HG03571 (cell line): ENCODE measurements around the gene TRIM71.
"Not testable (repeated sequence)": the region's sequence is repeated elsewhere in the genome, so short reads cannot be mapped to it uniquely, and the experiment has no call there.

Experiments
- ATAC-seq: cut with Tn5 transposase; IDR thresholded peaks from one replicate; pipeline ENCODE4 v1.9.1; 2021; ENCODE audit not compliant: unreplicated experiment

TRIM71 gene

DNA sequence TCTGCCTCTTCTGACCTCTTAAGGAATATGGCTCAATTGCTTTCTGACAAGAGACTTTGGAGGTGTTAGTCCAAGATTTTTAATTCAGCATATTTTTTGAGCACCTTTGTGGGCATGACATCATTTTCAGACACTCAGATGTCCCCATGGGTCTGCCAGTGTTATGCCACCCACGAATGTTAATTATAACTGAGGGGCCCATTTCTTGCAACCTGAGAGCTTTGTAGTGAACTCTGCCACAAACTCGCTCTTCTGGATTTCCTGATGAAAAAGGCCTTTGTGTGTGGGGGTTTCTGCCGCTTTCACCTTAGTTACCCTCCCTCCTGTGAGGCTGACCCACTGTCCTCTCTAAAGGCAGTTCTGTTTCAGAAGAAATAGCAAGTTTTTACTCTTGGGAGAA is 69.1 kb downstream of the TRIM71 start:
- no peak for ATAC-seq

DNA sequence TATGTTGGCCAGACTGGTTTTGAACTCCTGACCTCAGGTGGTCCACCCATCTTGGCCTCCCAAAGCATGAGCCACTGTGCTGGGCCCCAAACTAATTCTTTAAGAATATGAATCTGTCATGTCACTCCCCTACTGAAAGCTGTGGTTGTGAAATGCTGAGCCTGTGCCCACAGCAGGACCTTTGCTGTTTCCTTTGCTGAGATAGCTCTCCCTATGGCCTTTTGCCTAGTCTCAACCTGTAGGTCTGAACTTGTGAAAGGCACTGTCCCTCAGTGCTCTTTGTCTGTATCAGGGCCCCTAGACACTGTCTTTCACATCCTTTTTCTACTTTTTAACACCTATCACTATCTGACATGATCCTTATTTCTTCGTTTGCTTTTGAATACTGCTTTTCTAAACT is 70.9 kb downstream of the TRIM71 start:
- ATAC-seq, result peak; percentile 94

DNA sequence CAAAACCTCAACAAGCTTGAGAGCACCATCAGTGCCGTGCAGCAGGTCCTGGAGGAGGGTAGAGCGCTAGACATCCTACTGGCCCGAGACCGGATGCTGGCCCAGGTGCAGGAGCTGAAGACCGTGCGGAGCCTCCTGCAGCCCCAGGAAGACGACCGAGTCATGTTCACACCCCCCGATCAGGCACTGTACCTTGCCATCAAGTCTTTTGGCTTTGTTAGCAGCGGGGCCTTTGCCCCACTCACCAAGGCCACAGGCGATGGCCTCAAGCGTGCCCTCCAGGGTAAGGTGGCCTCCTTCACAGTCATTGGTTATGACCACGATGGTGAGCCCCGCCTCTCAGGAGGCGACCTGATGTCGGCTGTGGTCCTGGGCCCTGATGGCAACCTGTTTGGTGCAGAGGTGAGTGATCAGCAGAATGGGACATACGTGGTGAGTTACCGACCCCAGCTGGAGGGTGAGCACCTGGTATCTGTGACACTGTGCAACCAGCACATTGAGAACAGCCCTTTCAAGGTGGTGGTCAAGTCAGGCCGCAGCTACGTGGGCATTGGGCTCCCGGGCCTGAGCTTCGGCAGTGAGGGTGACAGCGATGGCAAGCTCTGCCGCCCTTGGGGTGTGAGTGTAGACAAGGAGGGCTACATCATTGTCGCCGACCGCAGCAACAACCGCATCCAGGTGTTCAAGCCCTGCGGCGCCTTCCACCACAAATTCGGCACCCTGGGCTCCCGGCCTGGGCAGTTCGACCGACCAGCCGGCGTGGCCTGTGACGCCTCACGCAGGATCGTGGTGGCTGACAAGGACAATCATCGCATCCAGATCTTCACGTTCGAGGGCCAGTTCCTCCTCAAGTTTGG is 72.9 kb downstream of the TRIM71 start:
- no peak for ATAC-seq

DNA sequence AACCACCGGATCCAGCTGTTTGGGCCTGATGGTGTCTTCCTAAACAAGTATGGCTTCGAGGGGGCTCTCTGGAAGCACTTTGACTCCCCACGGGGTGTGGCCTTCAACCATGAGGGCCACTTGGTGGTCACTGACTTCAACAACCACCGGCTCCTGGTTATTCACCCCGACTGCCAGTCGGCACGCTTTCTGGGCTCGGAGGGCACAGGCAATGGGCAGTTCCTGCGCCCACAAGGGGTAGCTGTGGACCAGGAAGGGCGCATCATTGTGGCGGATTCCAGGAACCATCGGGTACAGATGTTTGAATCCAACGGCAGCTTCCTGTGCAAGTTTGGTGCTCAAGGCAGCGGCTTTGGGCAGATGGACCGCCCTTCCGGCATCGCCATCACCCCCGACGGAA is 73.6 kb downstream of the TRIM71 start:
- ATAC-seq, result no peak

DNA sequence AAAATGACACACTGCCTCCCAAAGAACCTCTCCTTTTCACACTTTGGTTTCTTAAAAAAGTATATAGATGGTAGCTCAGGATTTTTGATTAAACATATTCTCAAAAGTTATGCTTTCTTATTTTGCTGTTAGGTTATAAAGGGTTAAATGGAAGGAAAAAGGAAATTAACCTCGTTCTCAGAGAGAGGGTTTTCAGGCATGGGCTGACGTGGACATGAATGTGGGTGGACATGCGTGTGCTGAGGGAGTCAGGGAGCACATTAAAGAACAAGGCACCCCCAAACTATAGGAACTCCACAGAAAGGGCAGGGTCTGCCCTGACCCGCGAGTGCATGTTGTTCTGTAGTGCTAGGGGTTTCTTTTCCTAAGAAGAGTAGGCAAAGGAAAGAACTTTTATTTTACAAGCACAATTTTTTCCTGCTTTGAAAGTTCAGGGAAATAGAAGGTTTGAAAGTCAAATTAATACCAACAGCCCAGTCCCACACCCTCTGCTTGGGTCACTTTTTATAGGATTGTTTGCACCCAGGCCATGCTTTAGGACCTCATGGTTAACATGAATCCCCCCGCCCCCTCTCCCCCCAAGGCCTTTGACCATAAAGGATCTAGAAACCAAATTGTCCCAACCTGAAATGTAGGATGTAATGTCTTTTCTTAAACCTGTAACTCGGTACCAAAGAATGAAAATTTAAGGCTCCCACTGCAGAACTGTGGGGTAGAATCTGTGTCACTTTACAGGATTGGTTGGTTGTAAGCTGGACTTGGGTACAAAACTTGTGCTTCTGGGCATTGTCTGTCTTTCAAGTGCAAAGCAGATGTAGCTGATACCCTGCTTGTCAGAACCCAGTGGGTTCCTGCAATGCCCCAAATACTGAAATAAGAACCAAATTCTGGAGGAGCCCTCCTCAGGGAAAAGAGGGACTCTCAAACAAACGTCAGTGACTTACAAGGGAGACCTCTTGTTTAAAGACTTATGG is 75.1 kb downstream of the TRIM71 start:
- ATAC-seq, result no peak

DNA sequence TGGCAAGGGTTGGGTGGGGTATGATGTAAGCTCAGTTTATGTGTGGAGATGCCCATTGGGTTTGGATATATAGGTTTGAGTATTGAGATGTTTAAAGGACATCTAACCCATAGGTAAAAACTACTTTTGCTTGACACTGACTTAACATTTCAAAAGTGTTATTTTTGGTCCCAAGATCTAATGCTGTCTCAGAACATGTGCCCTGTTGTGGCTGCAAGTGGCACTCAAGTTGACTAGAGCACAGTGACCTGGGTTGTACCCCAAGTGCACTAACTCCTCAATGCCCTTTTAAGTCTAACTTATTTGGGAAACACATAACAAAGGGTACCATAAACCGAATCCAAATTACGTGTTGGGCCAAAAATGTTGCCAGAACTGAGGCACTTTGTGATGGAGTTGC is 77.2 kb downstream of the TRIM71 start:
- ATAC-seq, result no peak

DNA sequence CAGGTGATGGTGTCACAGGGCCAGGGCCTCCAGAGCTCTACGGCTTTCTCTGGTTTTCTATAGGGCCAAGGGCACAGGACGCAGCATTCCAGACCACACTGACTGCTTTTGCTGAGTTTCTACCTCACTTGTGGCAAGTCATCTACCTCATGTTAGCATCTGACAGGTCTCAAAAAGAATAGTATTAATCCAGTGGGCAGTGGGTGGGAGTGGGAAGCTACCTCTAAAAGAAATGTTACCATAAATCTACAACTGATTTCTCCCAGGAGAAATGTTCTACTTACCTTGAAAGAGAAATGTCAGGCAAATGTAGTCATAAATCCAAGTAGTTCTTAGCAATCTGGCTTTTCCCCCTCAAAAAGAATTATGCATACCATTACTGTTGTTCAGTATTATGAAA is 77.9 kb downstream of the TRIM71 start:
- ATAC-seq, result no peak

DNA sequence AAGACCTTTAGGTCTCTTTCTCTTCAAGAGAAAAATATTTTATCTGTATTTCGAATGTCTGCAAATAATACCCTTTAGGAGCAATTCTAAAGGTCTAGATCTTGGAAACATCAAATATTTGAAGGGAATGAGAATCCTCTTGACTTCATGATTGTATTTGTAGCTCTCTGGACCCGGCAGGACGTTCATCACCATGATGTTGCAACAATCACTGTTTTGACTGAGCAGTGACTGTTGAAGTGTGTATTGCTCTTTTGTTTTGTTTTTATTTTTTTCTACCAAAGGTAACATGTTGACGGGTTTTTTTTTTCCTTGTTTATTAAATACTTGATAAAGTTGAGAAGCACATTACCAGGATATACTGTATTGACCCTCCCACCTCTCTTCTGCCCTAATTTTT is 78.3 kb downstream of the TRIM71 start:
- ATAC-seq, result no peak

DNA sequence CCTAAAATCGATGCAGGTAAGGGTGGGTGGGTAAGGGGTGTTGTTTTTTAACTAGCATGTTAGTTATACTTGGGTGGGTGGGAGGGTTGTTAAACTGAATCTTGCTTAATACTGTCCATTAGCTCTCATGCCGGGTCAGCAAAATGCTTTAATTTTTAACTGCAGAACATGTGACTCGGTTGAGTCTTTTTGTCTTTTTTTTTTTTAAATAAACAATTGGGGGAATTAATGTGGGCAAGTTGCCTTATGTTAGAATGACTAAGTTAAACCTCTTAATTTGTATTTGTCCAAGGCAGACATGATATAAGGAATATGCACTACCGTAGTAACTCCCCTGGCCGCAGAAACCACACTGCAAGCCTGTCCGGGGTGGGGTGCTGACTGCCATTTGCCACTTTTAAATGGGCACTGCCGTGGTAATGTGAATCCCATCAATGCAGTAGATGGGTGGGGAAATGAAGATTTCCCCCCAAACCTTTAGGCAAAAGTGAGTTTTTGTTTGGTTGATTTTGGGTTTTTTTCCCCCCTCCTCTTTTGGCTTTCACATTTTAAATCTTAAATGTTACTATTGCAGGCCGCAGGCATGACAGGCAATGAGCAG is 79.3 kb downstream of the TRIM71 start:
- no peak for ATAC-seq

DNA sequence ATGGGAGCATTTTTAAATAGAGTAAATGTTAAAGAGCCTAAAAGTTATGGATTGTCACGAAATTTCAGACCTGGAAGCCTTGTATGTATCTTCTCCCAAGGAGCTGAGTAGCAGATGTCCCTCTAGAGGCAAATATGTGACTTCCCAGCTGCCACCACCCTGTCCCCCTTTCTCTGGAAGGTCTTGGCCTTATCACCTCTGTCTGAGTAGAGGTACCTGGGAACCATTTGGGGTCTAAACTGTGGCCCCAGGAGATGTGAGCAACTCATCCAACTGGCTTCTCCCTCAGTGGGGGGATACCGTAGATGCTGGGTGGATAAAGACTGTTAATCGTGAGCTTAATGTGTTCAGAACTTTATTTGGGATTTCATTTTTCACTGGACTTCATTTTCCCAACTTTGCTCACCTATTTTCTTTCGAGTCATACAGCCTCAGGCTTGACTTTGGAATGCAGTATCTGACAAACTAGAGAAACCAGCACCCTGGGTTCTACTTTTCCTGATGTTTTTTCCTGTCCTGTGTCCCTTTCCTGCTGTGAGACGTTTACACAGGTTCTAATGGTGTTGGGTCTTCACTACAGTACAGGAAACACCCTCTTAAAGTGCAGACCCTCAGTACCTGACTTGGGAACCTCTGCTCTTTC is 80.3 kb downstream of the TRIM71 start:
- no peak for ATAC-seq

DNA sequence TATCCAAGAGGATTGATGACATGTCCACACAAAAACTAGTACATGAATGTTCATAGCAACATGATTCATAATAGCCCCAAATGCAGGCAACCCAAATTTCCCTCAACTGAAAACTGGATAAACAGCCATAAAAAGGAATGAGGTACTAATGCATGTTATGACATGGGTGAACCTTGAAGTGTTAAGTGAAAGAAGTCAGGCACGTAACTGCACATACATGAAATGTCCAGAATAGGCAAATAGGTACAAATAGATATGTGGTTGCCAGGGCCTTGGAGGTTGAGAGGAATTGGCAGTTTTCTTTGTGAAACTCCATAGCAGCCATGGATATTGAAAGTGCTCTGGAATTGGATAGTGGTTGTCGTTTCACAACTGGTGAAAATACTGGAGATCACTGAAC is 81.5 kb downstream of the TRIM71 start:
- no peak for ATAC-seq

DNA sequence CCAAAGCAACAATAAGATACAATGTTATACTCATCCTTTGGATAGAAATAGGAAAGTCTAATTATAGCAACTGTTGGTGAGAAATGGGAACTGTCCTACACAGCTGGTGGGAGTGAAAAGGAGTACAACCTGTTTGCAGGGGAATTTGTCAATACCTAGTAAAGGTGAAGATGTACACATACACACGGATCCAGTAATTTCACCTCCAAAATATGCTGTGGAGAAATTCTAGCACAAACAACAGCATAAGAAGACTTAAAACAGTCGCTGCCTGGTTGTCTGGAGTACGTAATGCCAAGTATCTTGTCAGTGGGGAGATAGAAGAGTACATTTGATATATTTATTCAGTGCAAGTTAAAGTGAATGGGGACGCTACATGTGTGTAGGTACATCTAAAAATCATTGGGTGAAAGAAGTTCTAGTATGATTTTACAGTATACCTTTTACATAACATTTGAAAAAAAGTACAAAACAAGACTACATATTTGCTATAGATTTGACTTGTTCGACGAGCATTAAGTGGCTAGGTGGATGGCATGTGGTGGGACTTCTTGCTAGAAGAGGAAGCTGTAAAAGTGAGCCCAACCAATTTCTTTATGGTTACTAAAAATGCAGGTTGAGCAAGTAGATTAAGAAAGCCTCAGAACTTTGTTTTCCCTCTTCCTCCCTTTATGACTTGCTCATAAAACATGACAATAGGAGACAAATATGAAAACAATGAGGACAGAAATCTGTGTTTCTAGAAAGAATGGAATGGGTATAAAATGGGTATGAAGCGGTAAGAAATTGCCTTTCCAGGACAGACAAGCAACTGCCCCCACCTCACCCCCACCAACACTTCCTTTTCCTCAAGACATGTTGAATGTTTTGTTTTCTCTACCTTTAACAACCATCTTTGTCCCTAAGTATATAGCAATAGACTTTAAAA is 83.5 kb downstream of the TRIM71 start:
- no peak for ATAC-seq

DNA sequence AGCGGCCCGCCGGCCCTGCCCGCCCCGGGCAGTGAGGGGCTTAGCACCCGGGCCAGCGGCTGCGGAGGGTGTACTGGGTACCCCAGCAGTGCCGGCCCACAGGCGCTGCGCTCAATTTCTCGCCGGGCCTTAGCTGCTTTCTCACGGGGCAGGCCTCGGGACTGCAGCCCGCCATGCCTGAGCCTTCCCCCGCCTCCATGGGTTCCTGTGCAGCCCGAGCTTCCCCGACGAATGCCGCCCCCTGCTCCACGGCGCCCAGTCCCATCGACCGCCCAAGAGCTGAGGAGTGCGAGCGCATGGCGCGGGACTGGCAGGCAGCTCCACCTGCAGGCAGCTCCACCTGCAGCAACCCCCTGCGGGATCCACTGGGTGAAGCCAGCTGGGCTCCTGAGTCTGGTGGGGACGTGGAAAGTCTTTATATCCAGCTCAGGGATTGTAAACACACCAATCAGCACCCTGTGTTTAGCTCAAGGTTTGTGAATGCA is 85.1 kb downstream of the TRIM71 start:
- not testable (repeated sequence) for ATAC-seq

DNA sequence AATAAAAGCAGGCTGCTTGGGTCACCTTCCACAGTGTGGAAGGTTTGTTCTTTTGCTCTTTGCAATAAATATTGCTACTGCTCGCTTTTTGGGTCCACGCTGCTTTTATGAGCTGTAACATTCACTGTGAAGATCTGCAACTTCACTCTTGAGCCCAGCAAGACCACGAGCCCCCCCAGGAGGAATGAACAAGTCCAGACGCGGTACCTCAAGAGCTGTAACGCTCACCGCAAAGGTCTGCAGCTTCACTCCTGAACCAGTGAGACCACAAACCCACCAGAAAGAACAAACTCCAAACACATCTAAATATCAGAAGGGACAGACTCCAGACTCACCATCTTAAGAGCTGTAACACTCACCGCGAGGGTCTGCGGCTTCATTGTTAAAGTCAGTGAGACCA is 86.2 kb downstream of the TRIM71 start:
- no peak for ATAC-seq

DNA sequence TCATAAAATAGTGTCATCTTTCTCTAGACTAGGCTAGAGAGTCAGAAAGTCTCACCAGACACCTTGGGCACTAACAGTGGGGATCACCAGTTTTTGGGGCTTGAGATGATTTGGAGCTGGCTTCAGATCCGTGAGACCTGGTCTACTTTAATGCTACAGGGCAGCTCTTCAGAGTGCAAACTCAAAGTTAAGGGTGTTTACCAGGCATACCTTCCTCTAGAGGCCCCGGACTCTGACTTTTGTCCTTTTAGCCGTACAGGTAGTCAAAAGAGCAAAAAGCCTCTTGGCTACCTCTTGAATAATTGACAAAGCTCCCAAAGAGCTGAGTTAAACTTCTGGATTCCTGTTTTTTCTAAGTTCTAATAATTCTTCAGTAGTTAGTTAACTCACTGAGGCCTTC is 92.2 kb downstream of the TRIM71 start:
- no peak for ATAC-seq

DNA sequence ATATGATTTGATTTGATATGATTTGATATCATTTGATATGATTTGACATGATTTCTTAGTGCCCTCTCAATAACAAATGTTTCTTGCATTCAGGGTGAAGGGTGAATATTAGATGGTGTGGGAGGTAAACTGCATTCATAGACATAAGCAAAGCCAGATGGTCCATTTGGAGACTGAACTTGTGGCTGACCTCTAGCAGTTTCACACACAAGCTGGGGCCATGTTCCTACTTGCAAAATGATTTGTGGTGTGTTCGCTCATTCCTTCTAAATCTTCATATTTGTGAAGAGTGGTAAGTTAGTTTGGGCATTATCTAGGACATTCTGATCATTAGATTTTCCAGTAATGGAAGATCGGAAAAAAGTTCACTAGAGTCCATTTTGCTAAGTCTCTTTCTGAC is 93.2 kb downstream of the TRIM71 start:
- ATAC-seq, result no peak

DNA sequence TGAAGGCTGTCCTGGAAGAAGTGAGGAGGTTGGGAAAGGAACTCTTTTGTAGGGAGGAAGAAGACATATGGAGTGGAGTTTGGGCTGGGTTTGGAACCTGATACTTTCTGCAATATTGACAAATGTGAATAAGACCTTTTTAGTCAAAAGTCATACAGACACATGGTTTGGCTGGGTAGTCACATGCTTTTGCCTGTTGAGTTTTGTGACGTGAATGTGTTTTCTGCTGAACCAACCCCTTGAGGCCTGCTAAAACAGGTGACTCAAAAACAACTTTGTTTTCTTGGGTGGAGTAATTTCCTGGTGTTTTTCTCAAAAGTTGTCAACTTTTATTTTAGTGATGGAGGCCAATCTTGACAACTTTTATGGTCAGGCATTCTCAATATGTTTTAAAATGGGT is 94.2 kb downstream of the TRIM71 start:
- no peak for ATAC-seq

DNA sequence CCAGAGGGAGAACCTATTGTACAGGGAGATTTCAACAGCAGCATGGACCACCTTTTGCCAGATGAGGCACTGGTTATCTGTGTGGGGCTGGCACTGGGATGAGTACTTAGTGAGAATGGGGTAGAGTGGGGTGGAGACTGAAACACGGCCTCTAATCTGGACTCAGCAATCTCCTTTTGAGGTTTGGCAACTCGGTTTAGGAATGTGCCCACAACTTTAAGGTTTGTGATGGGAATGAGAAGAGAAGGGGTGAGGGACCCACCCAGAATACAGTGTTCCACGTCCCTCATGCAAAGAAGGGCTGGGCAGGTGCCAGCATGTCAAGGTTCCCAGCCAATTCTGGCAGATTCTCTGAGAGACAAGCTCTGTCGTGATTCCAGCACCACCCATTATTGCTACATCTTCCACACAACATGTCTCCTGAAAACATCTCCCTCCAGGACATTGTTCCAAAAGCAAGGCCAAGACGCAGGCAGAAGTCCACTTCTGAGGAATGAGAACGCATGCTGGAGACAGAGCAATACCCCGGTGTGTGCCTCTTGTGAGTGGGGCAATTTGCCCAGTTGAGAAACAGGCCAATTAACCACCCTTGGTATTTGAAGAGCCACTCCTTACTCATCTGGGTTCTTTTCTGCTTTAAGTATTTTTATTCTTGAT is 96.1 kb downstream of the TRIM71 start:
- no peak for ATAC-seq

DNA sequence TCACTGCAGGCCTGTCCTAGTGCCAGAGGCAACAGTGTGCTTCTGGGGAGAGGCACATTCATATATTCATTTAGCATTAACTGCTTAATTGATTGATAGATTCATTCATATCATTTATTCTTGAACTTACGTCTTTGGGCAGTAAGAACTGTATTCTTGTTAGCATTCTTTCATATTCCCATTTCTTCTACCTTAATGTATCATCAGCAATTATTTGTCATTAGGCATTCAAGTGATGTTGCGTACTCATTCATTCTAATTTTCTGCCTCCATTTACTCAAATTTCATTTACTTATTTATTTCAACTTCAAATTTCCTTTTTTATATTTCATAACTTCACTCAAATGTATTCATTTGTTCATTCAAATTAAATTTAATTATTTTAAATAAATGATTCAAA is 102.1 kb downstream of the TRIM71 start:
- no peak for ATAC-seq
